K562 (cell line): Measurements from ENCODE around the gene TBX1. TPM values are rescaled to one million over a fixed set of nuclear protein-coding genes. Genes with fewer than 3 reads are reported as not detected.
A peak's percentile ranks its signal among the peaks of the same experiment; 100 is the strongest.

Experiments
- ASH1L ChIP-seq: fragments of 450-650 bp; IDR thresholded peaks from 2 replicates; pipeline ENCODE4 v1.6.1; 2018; ENCODE audit warnings: borderline replicate concordance, mild to moderate bottlenecking, low read depth; ENCODE audit not compliant: partially characterized antibody
- CREB5 ChIP-seq: fragments of 250-450 bp; sonication (Bioruptor Pico); IDR thresholded peaks from 2 replicates; pipeline ENCODE4 v1.5.0; 2020; ENCODE audit warnings: mild to moderate bottlenecking
- FIP1L1 ChIP-seq: fragments of 200-400 bp; formaldehyde crosslinking; IDR thresholded peaks from 2 replicates; pipeline ENCODE4 v1.6.1; 2018; ENCODE audit warnings: mild to moderate bottlenecking, low read depth, low read length; ENCODE audit not compliant: poor library complexity, severe bottlenecking
- GTF2A2 ChIP-seq: IDR thresholded peaks from 2 replicates; pipeline ENCODE4 v1.6.1; 2016; ENCODE audit warnings: mild to moderate bottlenecking, missing genetic modification characterization, missing compliant biosample characterization
- HDAC6 ChIP-seq: IDR thresholded peaks from 2 replicates; pipeline ENCODE4 v1.6.1; 2012; ENCODE audit warnings: low read depth, mild to moderate bottlenecking, control low read depth, inconsistent platforms, low read length, moderate library complexity
- HINFP ChIP-seq: fragments of 450-650 bp; conservative IDR thresholded peaks from 2 replicates; pipeline ENCODE4 v1.6.1; 2016; ENCODE audit warnings: missing genetic modification characterization, low read depth, mild to moderate bottlenecking, control low read depth, missing compliant biosample characterization
- KHSRP ChIP-seq: fragments of 450-650 bp; IDR thresholded peaks from 2 replicates; pipeline ENCODE4 v1.6.1; 2017
- NCOA2 ChIP-seq, 2 experiments: fragments of 450-650 bp; IDR thresholded peaks; 2 replicates each; pipeline ENCODE4 v1.6.1; 2018; ENCODE audit warnings: mild to moderate bottlenecking in 2 of 2, moderate library complexity in 1 of 2; ENCODE audit not compliant: partially characterized antibody in 2 of 2
- NCOA6 ChIP-seq: fragments of 450-650 bp; IDR thresholded peaks from 2 replicates; pipeline ENCODE4 v1.6.1; 2017; ENCODE audit warnings: mild to moderate bottlenecking
- NR4A1 ChIP-seq, 2 experiments: fragments of 250-450 bp in 1 of 2; fragments of 450-650 bp in 1 of 2; sonication (Bioruptor Pico) in 1 of 2; IDR thresholded peaks; 2 replicates each; pipeline versions ENCODE4 v1.4.0 to v1.6.1; 2016 to 2020; ENCODE audit warnings: mild to moderate bottlenecking in 2 of 2, missing compliant biosample characterization in 1 of 2, missing genetic modification characterization in 1 of 2, moderate library complexity in 1 of 2
- POLR2H ChIP-seq: IDR thresholded peaks from 2 replicates; pipeline ENCODE4 v1.6.1; 2016; ENCODE audit warnings: missing genetic modification characterization, low read depth, mild to moderate bottlenecking, control low read depth, missing compliant biosample characterization, moderate library complexity
- RAD21 ChIP-seq, 2 experiments: fragments of 250-450 bp in 1 of 2; fragments of 450-650 bp in 1 of 2; sonication (Bioruptor Pico) in 1 of 2; formaldehyde crosslinking in 1 of 2; IDR thresholded peaks in 1 of 2; conservative IDR thresholded peaks in 1 of 2; 2 replicates each; pipeline versions ENCODE4 v1.4.0 to v1.8.0; 2020 to 2022; ENCODE audit warnings: mild to moderate bottlenecking in 2 of 2, moderate library complexity in 1 of 2
- RBBP5 ChIP-seq: fragments of 200-600 bp; sonication (generic); IDR thresholded peaks from 2 replicates; pipeline ENCODE4 v1.6.1; 2012; ENCODE audit warnings: borderline replicate concordance, mild to moderate bottlenecking, low read length, control low read depth, inconsistent platforms; ENCODE audit not compliant: insufficient read depth, poor library complexity, severe bottlenecking
- SMARCC2 ChIP-seq: fragments of 450-650 bp; IDR thresholded peaks from 2 replicates; pipeline ENCODE4 v1.6.1; 2017; ENCODE audit warnings: antibody characterized with exemption, moderate library complexity, mild to moderate bottlenecking, low read depth
- TAF15 ChIP-seq: fragments of 200-400 bp; formaldehyde crosslinking; IDR thresholded peaks from 2 replicates; pipeline ENCODE4 v1.6.1; 2017; ENCODE audit warnings: mild to moderate bottlenecking, low read depth, low read length, moderate library complexity
- TFE3 ChIP-seq: fragments of 450-650 bp; formaldehyde crosslinking; IDR thresholded peaks from 2 replicates; pipeline ENCODE4 v1.4.0; 2020; ENCODE audit warnings: mild to moderate bottlenecking, mixed read lengths
- TRIM24 ChIP-seq, 2 experiments: fragments of 450-650 bp; IDR thresholded peaks; 2 replicates each; pipeline ENCODE4 v1.6.1; 2016
- TRIM28 ChIP-seq: fragments of 450-650 bp; IDR thresholded peaks from 2 replicates; pipeline ENCODE4 v1.6.1; 2017
- TSC22D4 ChIP-seq: fragments of 450-650 bp; IDR thresholded peaks from 2 replicates; pipeline ENCODE4 v1.6.1; 2016; ENCODE audit warnings: missing genetic modification characterization, missing biosample characterization, control low read depth
- ZNF134 ChIP-seq: fragments of 250-450 bp; sonication (Bioruptor Pico); conservative IDR thresholded peaks from 2 replicates; pipeline ENCODE4 v1.4.0; 2020
- polyA plus RNA-seq, 8 experiments: library from polyadenylated mRNA; depleted of rRNA in 4 of 8; stranded (reverse) in 5 of 8; unstranded in 3 of 8; fragments of >200 nt; fragmentation: Nextera tagmentation in 2 of 8; fragmentation: Illumina TruSeq in 1 of 8; extraction: Ambion mirVana in 2 of 8; extraction: Trizol in 1 of 8; gene quantifications; 2 replicates each; pipeline versions ENCODE4 v1.2.1 to v1.2.3, GENCODE V29; 2011 to 2014; ENCODE audit warnings: inconsistent platforms in 1 of 8, missing spikeins in 1 of 8
- total RNA-seq, 7 experiments: library from RNA; depleted of rRNA in 6 of 7; stranded (reverse); fragments of >200 nt in 6 of 7; fragmentation: Illumina TruSeq in 2 of 7; extraction: Trizol in 2 of 7; gene quantifications; 2 replicates each; pipeline versions ENCODE4 v1.2.1 to v1.2.3, GENCODE V29; 2011 to 2021; ENCODE audit warnings: low replicate concordance in 1 of 7

Gene TBX1
- total and polyA plus RNA-seq, 9 of the 15 experiments (the other 6 are each of a cell fraction or from before 2014, with no cell fraction given) = 0.07 to 35.0 (median 3.9) TPM

- TF ChIP-seq RAD21 (CRISPR knock-in tag; conservative IDR thresholded peaks at IDR 0.05 in 1 of 2, IDR thresholded peaks at IDR 0.05 in 1 of 2) (peak in 1 of 2 experiments; percentile 39; a peak in 2 of 4 replicates), NCOA6 (no peak), TAF15 (no peak; the same call in 1 of the 2 replicates), POLR2H (no peak), TRIM28 (peak; percentile 96), HINFP (peak; percentile 93), TFE3 (CRISPR knock-in tag) (no peak), NR4A1 (CRISPR knock-in tag; IDR thresholded peaks at IDR 0.05) (no peak), NR4A1 (tag; IDR thresholded peaks at IDR 0.05) (peak; percentile 96), NCOA2 (IDR thresholded peaks at IDR 0.05; ENCODE audit: partially characterized antibody in 2 of 2) (no peak), ASH1L (no peak), CREB5 (CRISPR knock-in tag) (no peak), RBBP5 (peak; percentile 99), ZNF134 (CRISPR knock-in tag) (no peak), KHSRP (peak; percentile 61; the same call in 1 of the 2 replicates), TRIM24 (IDR thresholded peaks at IDR 0.05) (peak; percentile 95 to 99), HDAC6 (peak; percentile 89; the same call in 1 of the 2 replicates), FIP1L1 (no peak), SMARCC2 (peak; percentile 98), TSC22D4 (tag) (no peak), GTF2A2 (tag) (peak; percentile 4; the same call in 1 of the 2 replicates)
Measured at GRCh38 chr22:19723232-19723982, 37.2 kb upstream of the TBX1 start, which contains the start of gene GP1BB (continued).
